NOMO-1 treated with dmso at 0.1 percent for 144 hours (cell line): ENCODE results near the gene KRTAP10-5.
"Not testable (repeated sequence)": the region's sequence is repeated elsewhere in the genome, so short reads cannot be mapped to it uniquely, and the experiment has no call there.

Experiments
- DNase-seq: peaks from one replicate; lab custom pipeline; 2025; ENCODE audit not compliant: unreplicated experiment; lab: John Stamatoyannopoulos, UW

KRTAP10-5 gene

DNA sequence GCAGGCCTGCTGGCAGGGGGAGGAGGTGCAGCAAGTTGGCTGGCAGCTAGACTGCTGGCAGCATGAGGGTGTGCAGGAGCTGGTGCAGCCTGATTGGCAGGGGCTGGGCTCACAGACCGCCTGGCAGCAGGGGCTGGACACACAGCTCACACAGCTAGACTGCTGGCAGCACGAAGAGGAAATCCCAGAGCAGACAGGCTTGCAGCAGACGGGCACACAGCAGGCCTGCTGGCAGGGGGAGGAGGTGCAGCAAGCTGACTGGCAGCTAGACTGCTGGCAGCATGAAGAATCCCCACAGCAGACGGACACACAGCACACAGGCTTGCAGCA, 11.4 kb upstream of the KRTAP10-5 start:
- not testable (repeated sequence) for DNase-seq

DNA sequence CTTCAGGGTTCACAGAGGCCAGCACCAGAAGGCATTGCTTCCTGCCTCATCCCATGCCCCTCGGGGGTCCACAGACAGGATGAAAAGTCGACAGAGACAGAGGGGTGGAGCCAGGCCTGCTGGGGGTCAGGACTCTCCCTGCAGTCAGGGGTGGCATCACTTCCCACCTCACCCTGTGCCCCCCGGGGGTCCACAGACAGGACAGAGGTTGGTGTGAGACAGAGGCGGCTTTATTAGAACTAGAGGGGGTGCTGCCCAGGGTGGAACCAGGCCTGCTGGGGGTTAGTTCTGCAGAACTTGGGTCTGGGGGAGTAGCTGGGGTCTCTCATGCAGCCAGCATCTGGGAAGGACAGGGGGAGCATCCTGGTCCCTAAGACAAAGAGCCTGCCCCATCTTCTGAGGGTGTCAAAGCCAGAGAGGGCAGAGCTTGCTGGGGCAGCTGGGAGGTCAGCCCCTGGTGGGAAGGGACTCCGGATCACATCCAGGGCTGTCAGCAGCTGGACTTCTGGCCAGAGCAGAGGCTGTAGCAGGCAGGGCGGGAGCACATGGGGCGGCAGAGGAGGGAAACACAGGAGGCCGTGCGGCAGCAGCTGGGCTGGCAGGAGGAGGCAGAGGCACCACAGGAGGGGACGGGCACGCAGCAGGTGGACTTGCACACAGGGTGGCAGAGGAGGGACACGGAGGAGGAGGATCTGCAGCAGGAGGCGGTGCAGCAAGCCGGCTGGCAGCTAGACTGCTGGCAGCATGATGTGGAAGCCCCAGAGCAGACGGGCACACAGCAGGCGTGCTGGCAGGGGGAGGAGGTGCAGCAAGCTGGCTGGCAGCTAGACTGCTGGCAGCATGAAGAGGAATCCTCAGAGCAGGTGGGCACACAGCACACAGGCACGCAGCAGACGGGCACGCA, 10.7 kb upstream of the KRTAP10-5 start:
- DNase-seq: not testable (repeated sequence)

DNA sequence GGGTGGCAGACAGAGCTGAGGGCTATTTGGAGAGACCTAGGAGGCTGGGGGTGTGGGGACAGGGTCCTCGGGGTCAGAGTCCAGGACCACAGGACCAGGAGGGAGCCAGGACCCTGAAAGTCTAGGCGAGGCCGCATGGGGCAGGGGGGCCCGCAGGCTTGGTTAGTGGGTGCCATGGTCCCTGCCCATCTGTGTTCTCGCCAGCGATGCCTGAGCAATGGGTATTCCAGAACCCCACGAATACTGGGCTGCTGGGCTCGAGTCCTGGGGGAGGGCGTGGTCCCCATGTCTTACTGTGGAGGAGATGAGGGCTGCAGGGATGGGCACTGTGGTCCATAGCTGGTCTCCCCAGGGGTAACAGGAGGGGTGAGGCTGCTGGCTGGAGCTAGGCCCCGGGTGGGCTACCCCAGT, 9.9 kb upstream of the KRTAP10-5 start:
- DNase-seq: no peak

- DNase-seq: no peak
Measured at GRCh38 chr21:44589586-44590305, 9.3 kb upstream of the KRTAP10-5 start.

GRCh38 chr21:44589094-44589493, 8.7 kb upstream of the KRTAP10-5 start:
- no peak for DNase-seq

DNA sequence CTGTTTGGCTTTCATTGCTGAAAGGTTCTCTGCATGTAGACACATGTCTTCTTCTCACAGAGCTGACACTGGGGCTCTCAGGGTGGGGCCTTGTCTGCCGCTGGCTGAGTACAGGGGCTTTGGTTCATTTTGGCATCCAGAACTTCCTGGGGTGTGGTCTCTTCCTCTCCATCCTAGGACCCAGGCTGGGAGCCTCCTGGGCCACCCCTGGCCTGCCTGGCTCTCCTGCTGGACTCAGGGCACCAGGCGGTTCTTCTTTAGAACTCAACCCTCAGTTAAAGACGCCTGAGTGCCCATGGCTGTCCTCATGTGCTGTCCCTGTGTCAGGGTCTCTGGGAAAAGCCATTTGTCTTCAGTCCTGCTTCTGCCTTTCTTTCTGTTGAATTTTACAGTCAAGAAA, 5.5 kb upstream of the KRTAP10-5 start:
- no peak for DNase-seq

- no peak for DNase-seq
Measured at GRCh38 chr21:44583800-44584147, 3.4 kb upstream of the KRTAP10-5 start.

GRCh38 chr21:44583089-44583799, 2.8 kb upstream of the KRTAP10-5 start:
- DNase-seq: no peak

- DNase-seq: no peak
Measured at GRCh38 chr21:44582055-44582454, 1.7 kb upstream of the KRTAP10-5 start.

- no peak for DNase-seq
Measured at GRCh38 chr21:44581158-44581557, 754 bp upstream of the KRTAP10-5 start.

DNA sequence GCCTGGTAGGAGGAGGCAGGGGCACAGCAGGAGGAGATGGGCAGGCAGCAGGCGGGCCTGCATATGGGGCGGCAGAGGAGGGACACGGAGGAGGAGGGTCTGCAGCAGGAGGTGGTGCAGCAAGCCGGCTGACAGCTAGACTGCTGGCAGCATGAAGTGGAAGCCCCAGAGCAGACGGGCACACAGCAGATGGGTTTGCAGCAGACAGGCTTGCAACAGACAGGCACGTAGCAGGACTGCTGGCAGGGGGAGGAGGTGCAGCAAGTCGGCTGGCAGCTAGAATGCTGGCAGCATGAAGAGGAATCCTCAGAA, 615 bp downstream of the KRTAP10-5 start:
- DNase-seq: no peak

DNA sequence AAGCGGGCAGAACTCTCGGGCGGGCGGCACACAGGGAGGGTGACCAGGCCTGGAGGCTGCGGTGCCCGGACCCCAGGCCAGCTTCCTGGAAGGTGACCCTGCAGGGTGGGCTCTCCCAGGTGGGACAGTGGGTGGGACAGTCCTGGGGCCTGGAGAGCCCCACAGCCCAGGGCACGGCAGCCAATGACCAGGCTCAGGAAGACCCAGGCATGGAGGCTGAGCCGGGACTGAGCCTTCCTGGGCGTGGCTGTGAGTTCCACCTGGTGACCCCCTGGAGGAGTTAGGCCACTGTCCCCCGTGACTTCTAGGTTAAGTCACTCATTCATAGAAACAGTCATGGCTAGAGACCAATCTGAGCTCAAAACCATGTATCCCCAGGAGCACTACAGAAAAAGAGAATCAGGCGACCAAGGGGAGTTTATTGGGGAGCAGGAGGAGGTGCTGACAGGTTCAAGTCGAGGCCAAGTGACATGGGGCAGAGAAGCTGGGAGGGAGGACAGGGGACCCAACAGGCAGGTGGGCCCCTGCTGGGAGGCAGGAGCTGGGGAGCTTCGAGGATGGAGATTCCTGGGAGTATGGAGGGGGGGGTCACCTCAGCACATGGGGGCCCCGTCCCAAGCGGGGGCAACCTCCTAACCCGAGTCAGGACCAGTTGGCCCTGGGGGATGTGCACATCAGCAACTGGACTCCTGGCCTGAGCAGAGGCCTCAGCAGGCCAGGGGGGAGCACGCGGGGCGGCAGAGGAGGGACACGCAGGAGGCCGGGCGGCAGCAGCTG, 1.2 kb downstream of the KRTAP10-5 start:
- no peak for DNase-seq

GRCh38 chr21:44578371-44579055, 1.9 kb downstream of the KRTAP10-5 start:
- DNase-seq: no peak

DNA sequence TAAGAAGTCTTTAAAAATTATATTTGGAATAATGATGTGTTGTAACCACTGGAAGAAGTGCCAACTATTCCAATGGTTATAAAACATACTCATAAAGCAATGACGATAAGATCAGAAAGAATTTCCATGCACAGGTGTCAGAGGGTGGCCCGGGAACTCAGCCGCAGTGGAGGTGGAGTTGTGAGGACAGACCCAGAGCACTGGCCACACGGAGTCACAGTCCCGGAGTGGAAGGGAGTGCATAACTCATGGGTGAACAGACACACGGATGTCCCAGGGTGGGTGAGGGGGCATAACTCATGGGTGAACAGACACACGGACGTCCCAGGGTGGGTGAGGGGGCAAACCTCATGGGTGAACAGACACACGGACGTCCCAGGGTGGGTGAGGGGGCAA, 4.4 kb downstream of the KRTAP10-5 start:
- no peak for DNase-seq

- no peak for DNase-seq
Measured at GRCh38 chr21:44575307-44576024, 4.9 kb downstream of the KRTAP10-5 start.

DNA sequence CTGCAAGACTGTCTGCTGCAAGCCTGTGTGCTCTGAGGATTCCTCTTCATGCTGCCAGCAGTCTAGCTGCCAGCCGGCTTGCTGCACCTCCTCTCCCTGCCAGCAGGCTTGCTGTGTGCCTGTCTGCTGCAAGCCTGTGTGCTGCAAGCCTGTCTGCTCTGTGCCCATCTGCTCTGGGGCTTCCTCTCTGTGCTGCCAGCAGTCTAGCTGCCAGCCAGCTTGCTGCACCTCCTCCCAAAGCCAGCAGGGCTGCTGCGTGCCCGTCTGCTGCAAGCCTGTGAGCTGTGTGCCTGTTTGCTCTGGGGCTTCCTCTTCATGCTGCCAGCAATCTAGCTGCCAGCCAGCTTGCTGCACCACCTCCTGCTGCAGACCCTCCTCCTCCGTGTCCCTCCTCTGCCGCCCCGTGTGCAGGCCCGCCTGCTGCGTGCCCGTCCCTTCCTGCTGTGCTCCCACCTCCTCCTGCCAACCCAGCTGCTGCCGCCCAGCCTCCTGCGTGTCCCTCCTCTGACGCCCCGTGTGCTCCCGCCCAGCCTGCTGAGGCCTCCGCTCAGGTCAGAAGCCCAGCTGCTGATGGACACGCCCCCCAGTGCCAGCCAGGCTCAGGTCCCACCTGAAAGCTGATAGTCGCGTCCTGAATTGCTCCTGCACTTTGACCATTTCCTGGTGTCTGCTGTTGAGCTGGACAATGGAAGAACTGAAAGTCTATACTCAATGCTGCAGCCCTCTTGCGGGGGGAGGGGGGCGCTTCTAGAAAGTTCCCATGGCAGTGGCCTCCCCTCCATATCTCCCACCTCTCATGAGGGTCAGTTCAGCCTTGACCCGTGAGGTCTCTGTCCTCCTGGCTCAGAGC, 5.7 kb downstream of the KRTAP10-5 start:
- DNase-seq: no peak

- DNase-seq: not testable (repeated sequence)
Measured at GRCh38 chr21:44573630-44574456, 6.6 kb downstream of the KRTAP10-5 start, which contains the start of gene KRTAP10-4. KRTAP10-4 (plus strand) TSS chr21:44573729; CDS start chr21:44573759, 30 bp downstream.

- DNase-seq: no peak
Measured at GRCh38 chr21:44572959-44573583, 7.3 kb downstream of the KRTAP10-5 start.
